ENCODE measurements around the gene SLC41A3. TPM values are rescaled to one million over a fixed set of nuclear protein-coding genes. Genes with fewer than 3 reads are reported as not detected.

SLC41A3 gene
- total and polyA plus RNA-seq, 2 of the 8 experiments (the other 6 are each of a cell fraction or from before 2014, with no cell fraction given): 30.2 to 56.4 TPM

- H2BK5ac ChIP-seq (ENCODE audit: low read depth, low read length): no peak overlapping the region
- H2AFZ ChIP-seq (ENCODE audit: low read length): no peak overlapping the region; the same call in 1 of the 2 replicates
- no peak overlapping the region for H3K56ac ChIP-seq (replicated peaks; ENCODE audit: insufficient read length, low read depth, low read length)
- no peaks in the 10 kb centered on the region for H3K79me1 ChIP-seq (ENCODE audit: low read depth, low read length)
- no peaks in the 10 kb centered on the region; a peak in 1 of 7 replicates for H3K27me3 ChIP-seq (replicated peaks in 1 of 4; ENCODE audit: control insufficient read depth in 3 of 4, extremely low read depth in 1 of 4, insufficient read depth in 3 of 4, low read length in 3 of 4)
- H3K4me1 ChIP-seq (replicated peaks in 1 of 4; ENCODE audit: control insufficient read depth in 3 of 4, insufficient read depth in 4 of 4, low read length in 3 of 4): peaks cover 0 to 11% (median 6%) of the 10 kb centered on the region in 4 experiments; a peak in 5 of 7 replicates
- ChIA-PET CTCF (ENCODE audit: partially characterized antibody) (interaction anchor here (0.6 to 4.5 kb wide), 5 partner anchors 7 to 86 kb away, joined by 3 to 30 read pairs (median 4); no protein-coding TSS in a partner anchor), POLR2A (ENCODE audit: partially characterized antibody) (no interaction called here)
- H3K4me3 ChIP-seq (ENCODE audit: extremely low read depth in 1 of 4, insufficient read depth in 2 of 4, low read depth in 3 of 4, low read length in 4 of 4): no peak overlapping the region
- FAIRE-seq (no peak), DNase-seq (ENCODE audit: low read depth in 1 of 2, low spot score in 2 of 2) (peak in 1 of 2 experiments; percentile 37)
- no peak overlapping the region for H3K18ac ChIP-seq (ENCODE audit: extremely low read depth, low read length)
- H4K91ac ChIP-seq (replicated peaks; ENCODE audit: insufficient read length, low read length): no peak overlapping the region
- H3K9me3 ChIP-seq (ENCODE audit: insufficient read depth in 2 of 2, low read depth in 1 of 2, low read length in 1 of 2): no peaks in the 10 kb centered on the region
- no peak overlapping the region for H3K4ac ChIP-seq (replicated peaks; ENCODE audit: insufficient read length, low read depth, low read length)
- H4K20me1 ChIP-seq (replicated peaks in 1 of 2; ENCODE audit: control insufficient read depth in 1 of 2, insufficient read depth in 2 of 2, low read length in 2 of 2): no peaks in the 10 kb centered on the region
- H3K23ac ChIP-seq (ENCODE audit: insufficient read length): no peak overlapping the region
- H3K14ac ChIP-seq (ENCODE audit: insufficient read length): no peak overlapping the region
- WGBS, 2 experiments (ENCODE audit: extremely low coverage in 1 of 2, insufficient coverage in 1 of 2, insufficient read length in 1 of 2, insufficient replicate concordance in 2 of 2, low coverage in 1 of 2, low lambda C conversion rate in 2 of 2, missing lambda C conversion rate in 1 of 2): 79% methylated on average over 9 of the region's 10 CpGs; no CpG with 5 or more reads in 1 of the 2 experiments
- TF ChIP-seq ATF2 (IDR thresholded peaks at IDR 0.05; ENCODE audit: low read length): no peak
- no peak for TF ChIP-seq POLR2AphosphoS5 (IDR thresholded peaks at IDR 0.05; ENCODE audit: low read depth, low read length)
- H4K5ac ChIP-seq (ENCODE audit: insufficient read length, low read depth, low read length): no peak overlapping the region
- no peak overlapping the region for H3K9ac ChIP-seq (replicated peaks in 1 of 4; ENCODE audit: extremely low read depth in 1 of 4, low read depth in 3 of 4, low read length in 3 of 4)
- no peak overlapping the region; the same call in 1 of the 2 replicates for H2BK12ac ChIP-seq (ENCODE audit: low read depth, low read length)
- no peaks in the 10 kb centered on the region for H3K79me2 ChIP-seq (ENCODE audit: control insufficient read depth in 1 of 2, insufficient read depth in 2 of 2, low read length in 2 of 2)
- no peak overlapping the region for H2AK5ac ChIP-seq (ENCODE audit: low read depth, low read length)
- no peak overlapping the region for H2BK120ac ChIP-seq (replicated peaks; ENCODE audit: low read depth, low read length)
- 0 out of 2 replicates have a peak overlapping the region, but pooled peaks have one; percentile 61 for H2BK20ac ChIP-seq (ENCODE audit: low read length)
- H3K27ac ChIP-seq (ENCODE audit: low read depth, low read length): no peak overlapping the region
- no peak overlapping the region; the same call in 1 of the 2 replicates for H4K8ac ChIP-seq (ENCODE audit: extremely low read depth, insufficient read depth, low read length)
- H3K4me2 ChIP-seq (ENCODE audit: insufficient read depth in 1 of 2, low read depth in 2 of 2, low read length in 2 of 2): no peak overlapping the region; a peak in 1 of 4 replicates
- H3K36me3 ChIP-seq (ENCODE audit: control insufficient read depth in 2 of 4, insufficient read depth in 4 of 4, low read length in 3 of 4): no peaks in the 10 kb centered on the region
- no peaks in the 10 kb centered on the region for H3K23me2 ChIP-seq (ENCODE audit: low read depth, low read length)
- no peak overlapping the region for H2BK15ac ChIP-seq (ENCODE audit: low read length)
Observed at GRCh38 chr3:126126811-126127431, 43.0 kb upstream of the SLC41A3 start.
